Mesodermal cell (in vitro differentiated cells): ENCODE measurements around the gene GABRG3. TPM values are rescaled to one million over a fixed set of nuclear protein-coding genes. Genes with fewer than 3 reads are reported as not detected.

Experiments used
- H3K27ac ChIP-seq: 2 replicates; pipeline ENCODE4 v1.7.0; 2013; ENCODE audit warnings: mild to moderate bottlenecking, low read depth, low read length, moderate library complexity; ENCODE audit not compliant: severe bottlenecking
- H3K36me3 ChIP-seq: 2 replicates; pipeline ENCODE4 v1.7.1; 2013; ENCODE audit warnings: mild to moderate bottlenecking, low read length, moderate library complexity; ENCODE audit not compliant: control insufficient read depth, insufficient read depth
- H3K4me1 ChIP-seq: one replicate; pipeline ENCODE4 v1.7.1; 2013; ENCODE audit warnings: mild to moderate bottlenecking, low read length; ENCODE audit not compliant: insufficient read depth, control insufficient read depth, poor library complexity, severe bottlenecking
- H3K4me3 ChIP-seq: 2 replicates; pipeline ENCODE4 v1.7.0; 2013; ENCODE audit warnings: low read length, control low read depth, mild to moderate bottlenecking; ENCODE audit not compliant: insufficient read depth, poor library complexity, severe bottlenecking; ENCODE audit errors: extremely low read depth
- H3K9me3 ChIP-seq: 2 replicates; pipeline ENCODE4 v1.7.1; 2013; ENCODE audit warnings: mild to moderate bottlenecking, low read length, moderate library complexity; ENCODE audit not compliant: control insufficient read depth
- WGBS, 2 experiments: methylation state at CpG; one replicate each; pipeline ENCODE4 v1.1.5; 2013; ENCODE audit warnings: missing lambda C conversion rate in 2 of 2; ENCODE audit not compliant: insufficient coverage in 2 of 2; 5-methylcytosine and 5-hydroxymethylcytosine counted together
- polyA plus RNA-seq, 2 experiments: library from polyadenylated mRNA; stranded (reverse); fragments of 50-300 nt; gene quantifications; one replicate each; pipeline ENCODE4 v1.2.3, GENCODE V29; 2013

GABRG3 gene
- polyA plus RNA-seq (2013, experiment 1 of 2) = 0.48 TPM
- polyA plus RNA-seq (2013, experiment 2 of 2) = 0.56 TPM

GRCh38 chr15:26970712-26971210 lies at the start of gene GABRG3:
Gene GABRG3 (plus strand): TSS chr15:26971181.
- no peaks in the 10 kb centered on the region for H3K9me3 ChIP-seq
- H3K27ac ChIP-seq = no peak within 1 kb of the TSS
- no peaks in the 10 kb centered on the region for H3K36me3 ChIP-seq
- WGBS, 2 experiments = 2 to 3% methylated on average over 10 to 23 of the region's 33 CpGs
- peak within 1 kb of the TSS; percentile 39 for H3K4me3 ChIP-seq
- no peaks in the 10 kb centered on the region for H3K4me1 ChIP-seq

- no CpG with 5 or more reads among the region's 1 CpG for WGBS, 2 experiments
- H3K9me3 ChIP-seq = no peaks in the 10 kb centered on the region
- no peaks in the 10 kb centered on the region for H3K36me3 ChIP-seq
- H3K4me3 ChIP-seq = no peak overlapping the region
- no peak overlapping the region for H3K27ac ChIP-seq
- no peaks in the 10 kb centered on the region for H3K4me1 ChIP-seq
These were observed 49.5 kb upstream of the GABRG3 start for GRCh38 chr15:26921433-26921832.

- WGBS, 2 experiments = 100% methylated on average over 1 of the region's 2 CpGs
- no peaks in the 10 kb centered on the region for H3K36me3 ChIP-seq
These were observed 44.9 kb upstream of the GABRG3 start for GRCh38 chr15:26926081-26926480.

GRCh38 chr15:26928051-26928450 lies 42.9 kb upstream of the GABRG3 start:
- no peaks in the 10 kb centered on the region for H3K9me3 ChIP-seq
- no peaks in the 10 kb centered on the region for H3K4me1 ChIP-seq
- H3K4me3 ChIP-seq = no peak overlapping the region
- no peak overlapping the region for H3K27ac ChIP-seq
- WGBS, 2 experiments = 91 to 95% methylated on average over 8 of the region's 8 CpGs
- H3K36me3 ChIP-seq = no peaks in the 10 kb centered on the region

More at GRCh38 chr15:26926081-26926480, 44.9 kb upstream of the GABRG3 start:
- no peaks in the 10 kb centered on the region for H3K4me1 ChIP-seq
- no peaks in the 10 kb centered on the region for H3K9me3 ChIP-seq
- no peak overlapping the region for H3K27ac ChIP-seq
- no peak overlapping the region for H3K4me3 ChIP-seq

- H3K27ac ChIP-seq = no peak overlapping the region
- 90 to 100% methylated on average over 2 of the region's 4 CpGs for WGBS, 2 experiments
- H3K4me1 ChIP-seq = no peaks in the 10 kb centered on the region
- H3K36me3 ChIP-seq = no peaks in the 10 kb centered on the region
- H3K4me3 ChIP-seq = no peak overlapping the region
- no peaks in the 10 kb centered on the region for H3K9me3 ChIP-seq
These were observed 41.4 kb upstream of the GABRG3 start for GRCh38 chr15:26929588-26929987.

- Histone ChIP-seq H3K27ac (no peak overlapping the region), H3K36me3 (no peaks in the 10 kb centered on the region), H3K4me1 (no peaks in the 10 kb centered on the region), H3K4me3 (no peak overlapping the region), H3K9me3 (no peaks in the 10 kb centered on the region)
- WGBS, 2 experiments = 83 to 91% methylated on average over 4 to 5 of the region's 6 CpGs
These were observed 36.1 kb upstream of the GABRG3 start for GRCh38 chr15:26934848-26935247.

GRCh38 chr15:26935322-26935721 lies 35.7 kb upstream of the GABRG3 start:
- H3K9me3 ChIP-seq = no peaks in the 10 kb centered on the region
- H3K4me3 ChIP-seq = no peak overlapping the region
- 83 to 92% methylated on average over 11 to 12 of the region's 12 CpGs for WGBS, 2 experiments
- H3K27ac ChIP-seq = no peak overlapping the region
- H3K4me1 ChIP-seq = no peaks in the 10 kb centered on the region
- H3K36me3 ChIP-seq = no peaks in the 10 kb centered on the region

- no peaks in the 10 kb centered on the region for H3K4me1 ChIP-seq
- 78 to 92% methylated on average over 2 to 4 of the region's 5 CpGs for WGBS, 2 experiments
- H3K27ac ChIP-seq = no peak overlapping the region
- H3K9me3 ChIP-seq = no peaks in the 10 kb centered on the region
- H3K36me3 ChIP-seq = no peaks in the 10 kb centered on the region
- H3K4me3 ChIP-seq = no peak overlapping the region
These were observed 34.5 kb upstream of the GABRG3 start for GRCh38 chr15:26936502-26936901.

- no peaks in the 10 kb centered on the region for H3K9me3 ChIP-seq
- WGBS, 2 experiments = 92% methylated on average over 7 to 13 of the region's 13 CpGs
- no peak overlapping the region for H3K27ac ChIP-seq
- no peaks in the 10 kb centered on the region for H3K36me3 ChIP-seq
- no peaks in the 10 kb centered on the region for H3K4me1 ChIP-seq
- no peak overlapping the region for H3K4me3 ChIP-seq
These were observed 33.8 kb upstream of the GABRG3 start for GRCh38 chr15:26937134-26937533.

GRCh38 chr15:26939398-26939797 lies 31.6 kb upstream of the GABRG3 start:
- Histone ChIP-seq H3K36me3 (no peaks in the 10 kb centered on the region), H3K9me3 (no peaks in the 10 kb centered on the region), H3K4me3 (no peak overlapping the region), H3K4me1 (no peaks in the 10 kb centered on the region), H3K27ac (no peak overlapping the region)
- WGBS, 2 experiments = 90 to 97% methylated on average over 2 to 3 of the region's 5 CpGs

GRCh38 chr15:26941489-26941888 lies 29.5 kb upstream of the GABRG3 start:
- Histone ChIP-seq H3K4me1 (no peaks in the 10 kb centered on the region), H3K36me3 (no peaks in the 10 kb centered on the region), H3K9me3 (no peaks in the 10 kb centered on the region), H3K4me3 (no peak overlapping the region), H3K27ac (no peak overlapping the region)
- 86 to 95% methylated on average over 3 to 5 of the region's 5 CpGs for WGBS, 2 experiments
